HG03280 (cell line): Measurements from ENCODE around the gene ST8SIA2.

ENCODE experiments used
- ATAC-seq: cut with Tn5 transposase; IDR thresholded peaks from one replicate; pipeline ENCODE4 v1.9.1; 2021; ENCODE audit warnings: mild to moderate bottlenecking, moderate library complexity; ENCODE audit not compliant: unreplicated experiment

Gene ST8SIA2

DNA sequence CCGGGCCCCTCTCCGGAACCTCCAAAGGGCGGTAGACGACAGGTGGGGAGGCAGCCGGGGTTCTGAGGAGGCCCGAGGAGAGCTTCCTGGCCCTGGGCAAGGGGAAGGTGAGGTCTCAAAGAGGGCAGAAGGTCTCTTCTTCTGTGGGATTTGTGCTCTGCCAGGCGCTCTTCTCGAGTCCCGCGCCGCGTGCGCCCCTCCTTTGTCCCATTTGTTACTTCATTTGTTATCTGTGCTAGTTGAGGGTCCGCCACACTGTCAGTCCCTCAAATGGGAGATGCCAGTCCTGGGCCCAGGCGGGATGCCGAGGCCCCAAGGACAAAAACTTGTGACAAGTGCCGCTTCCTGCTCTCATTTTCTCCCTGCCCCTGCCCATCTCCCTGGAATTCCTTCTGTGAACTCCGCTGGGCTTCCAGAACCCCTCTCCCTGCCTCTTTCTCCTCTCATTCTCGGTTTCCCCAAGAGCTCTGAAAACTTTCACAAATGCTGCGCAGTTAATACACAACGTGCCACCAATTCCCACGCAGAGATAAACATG, 1.5 kb downstream of the ST8SIA2 start:
- ATAC-seq = no peak

DNA sequence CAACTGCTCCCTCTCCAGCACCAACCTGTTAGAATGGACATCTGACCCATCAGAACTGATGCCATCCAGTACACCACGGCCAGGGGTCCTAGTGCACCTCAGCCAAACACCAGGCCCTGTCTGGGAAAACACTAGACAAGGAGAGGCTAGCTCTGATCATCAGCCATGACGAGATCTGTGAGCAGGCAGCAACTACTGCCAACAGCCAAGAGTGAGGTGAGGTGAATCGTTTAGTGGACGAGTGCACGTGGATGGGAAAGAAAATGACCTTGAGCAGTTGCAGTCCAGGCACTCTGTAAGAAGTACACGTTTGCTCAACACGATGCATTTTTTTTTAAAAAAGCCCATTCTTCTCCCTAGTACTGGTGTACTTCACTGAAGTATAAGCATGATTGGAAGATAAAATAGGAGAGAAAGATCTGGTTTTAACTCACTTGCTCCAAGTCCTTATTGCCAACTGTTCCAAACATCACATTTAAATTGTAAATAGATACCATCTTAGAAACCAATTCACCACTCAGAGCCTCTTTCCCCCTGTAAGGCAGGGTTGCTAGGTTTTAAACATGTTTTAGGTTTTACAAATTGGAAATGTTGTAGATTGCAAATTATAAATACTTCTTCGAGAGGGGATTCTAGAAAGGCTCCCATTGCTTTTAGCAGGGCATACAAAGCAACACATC, 5.7 kb downstream of the ST8SIA2 start:
- no peak for ATAC-seq

DNA sequence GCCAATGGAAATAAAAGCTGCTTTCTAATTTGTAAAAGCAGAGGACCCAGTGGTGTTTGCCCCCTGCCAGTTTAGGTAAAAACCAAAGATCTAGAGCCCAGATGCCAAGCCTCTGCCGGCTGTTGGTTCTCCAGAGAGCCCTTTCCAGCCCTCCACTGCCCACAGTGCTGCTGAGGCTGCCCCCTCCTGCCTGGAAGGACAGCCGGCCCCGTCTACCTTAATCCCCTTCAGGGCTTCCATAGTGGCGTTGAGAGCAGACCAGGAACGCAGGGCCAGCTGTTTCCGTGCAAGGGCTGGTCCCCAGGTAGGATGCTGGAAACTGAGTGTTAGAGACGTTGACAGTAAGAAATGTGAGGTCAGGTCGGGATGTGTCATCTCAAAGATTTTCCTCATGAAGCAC, 6.9 kb downstream of the ST8SIA2 start:
- ATAC-seq = no peak

DNA sequence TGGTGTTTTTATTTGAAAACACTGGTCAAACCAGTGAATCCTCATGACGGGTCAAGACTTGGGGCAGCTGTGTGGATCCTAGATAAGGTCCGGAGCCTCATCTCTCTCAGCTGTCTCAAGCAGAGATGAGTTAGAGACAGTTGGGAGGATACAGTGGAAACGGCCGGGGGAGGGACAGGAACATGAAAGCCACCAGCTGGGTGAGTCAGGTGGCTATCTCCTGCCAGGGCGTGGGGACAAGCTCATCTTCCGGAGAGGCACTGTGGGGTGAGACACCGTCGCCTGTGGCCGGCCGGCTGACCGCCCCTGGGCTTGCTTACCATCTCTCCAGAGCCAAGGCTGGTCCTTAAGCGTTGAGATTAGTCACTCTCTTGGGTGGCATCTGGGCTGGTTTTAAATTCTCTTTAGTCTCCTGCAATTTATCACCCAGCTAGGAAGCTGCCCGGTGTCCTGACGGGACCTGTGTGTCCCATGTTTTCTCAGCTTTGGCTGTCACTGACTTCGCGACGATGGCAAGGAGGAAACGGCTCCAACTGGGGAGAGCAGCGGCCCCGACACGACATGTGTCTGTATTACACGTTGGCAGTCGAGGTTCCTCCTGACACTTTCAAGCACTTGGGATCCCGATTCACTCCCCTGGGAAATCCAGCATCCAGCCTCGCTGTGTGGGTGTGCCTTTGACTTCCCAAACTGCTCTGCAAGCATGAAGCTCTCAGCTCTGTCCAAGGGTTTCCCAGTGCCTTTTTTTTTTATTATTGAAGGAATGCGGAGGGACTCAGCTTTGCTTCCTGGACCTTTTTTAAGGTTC, 7.5 kb downstream of the ST8SIA2 start:
- no peak for ATAC-seq

DNA sequence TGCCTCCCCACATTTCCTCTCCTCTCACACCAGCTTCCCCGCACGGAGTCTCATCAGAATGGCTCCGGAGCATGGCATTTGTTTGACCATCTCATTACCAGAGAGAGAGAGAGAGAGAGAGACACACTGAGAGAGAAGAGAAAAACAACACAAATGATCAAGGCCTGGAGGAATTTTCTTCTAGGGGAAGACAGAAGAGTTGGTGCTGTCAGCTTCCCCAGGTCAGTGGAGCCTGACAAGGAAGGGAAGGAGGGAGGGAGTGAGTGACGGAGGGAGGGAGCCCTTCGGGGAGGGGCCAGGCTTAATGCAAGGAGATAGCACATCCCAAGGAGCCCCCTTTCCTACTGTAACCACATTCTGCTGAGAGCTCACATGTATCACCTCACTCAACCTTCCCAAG, 9.1 kb downstream of the ST8SIA2 start:
- no peak for ATAC-seq

DNA sequence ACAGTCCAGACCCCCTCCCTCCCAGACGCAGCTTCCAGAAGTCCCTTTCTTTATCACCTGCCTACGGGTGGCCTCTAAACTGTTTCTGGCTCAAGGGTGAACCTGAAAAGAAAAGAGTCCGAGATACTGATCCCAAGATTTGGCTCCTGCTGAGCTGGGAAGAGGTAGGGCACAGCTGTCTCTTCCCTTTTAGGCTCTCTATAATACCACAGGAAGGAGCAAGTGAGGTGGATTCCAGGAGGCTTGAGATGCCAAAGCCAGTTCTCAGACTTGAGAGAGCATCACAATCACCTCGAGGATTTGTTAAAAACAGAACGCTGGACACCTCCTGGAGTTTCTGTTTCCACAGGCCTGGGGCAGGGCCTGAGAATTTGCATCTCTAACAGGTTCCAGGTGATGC, 12.3 kb downstream of the ST8SIA2 start:
- ATAC-seq = no peak

DNA sequence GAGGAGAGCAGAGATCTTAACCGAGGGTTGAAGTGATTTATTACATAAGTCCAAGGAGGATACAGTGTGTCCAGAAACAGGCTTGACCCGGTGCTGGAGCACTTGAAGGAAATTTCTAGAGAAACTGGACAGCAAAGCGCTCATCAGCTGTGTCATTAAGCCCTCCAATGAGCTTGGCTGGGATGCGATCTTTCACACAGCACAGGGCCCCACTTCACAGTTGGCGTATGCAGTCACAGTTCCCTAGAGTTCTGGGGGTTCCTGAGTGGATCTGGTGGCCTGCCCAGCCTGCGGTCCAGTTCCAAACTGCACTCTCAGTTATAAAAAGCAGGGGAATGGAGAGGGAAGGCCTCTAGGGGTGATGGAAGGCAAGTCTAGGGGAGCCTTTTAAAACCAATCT, 13.6 kb downstream of the ST8SIA2 start:
- ATAC-seq = no peak

DNA sequence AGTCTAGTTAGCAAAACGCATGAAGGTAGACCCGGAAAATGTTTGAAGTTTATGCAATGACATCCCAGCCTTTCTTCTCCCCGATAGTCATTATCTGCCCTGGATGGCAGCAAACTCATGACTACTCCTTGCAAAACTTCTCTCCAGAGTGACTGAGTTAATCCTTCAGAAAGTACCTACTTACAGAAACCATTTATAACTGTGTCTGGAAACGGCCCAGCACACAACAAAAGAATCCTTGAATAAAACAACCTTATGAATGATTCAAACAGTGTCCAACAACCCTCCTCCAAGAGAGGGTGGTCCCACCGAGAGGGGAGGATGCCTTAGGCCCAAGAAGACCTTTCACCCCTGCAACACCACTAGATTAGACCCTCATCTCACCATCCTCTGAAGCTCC, 14.2 kb downstream of the ST8SIA2 start:
- no peak for ATAC-seq

DNA sequence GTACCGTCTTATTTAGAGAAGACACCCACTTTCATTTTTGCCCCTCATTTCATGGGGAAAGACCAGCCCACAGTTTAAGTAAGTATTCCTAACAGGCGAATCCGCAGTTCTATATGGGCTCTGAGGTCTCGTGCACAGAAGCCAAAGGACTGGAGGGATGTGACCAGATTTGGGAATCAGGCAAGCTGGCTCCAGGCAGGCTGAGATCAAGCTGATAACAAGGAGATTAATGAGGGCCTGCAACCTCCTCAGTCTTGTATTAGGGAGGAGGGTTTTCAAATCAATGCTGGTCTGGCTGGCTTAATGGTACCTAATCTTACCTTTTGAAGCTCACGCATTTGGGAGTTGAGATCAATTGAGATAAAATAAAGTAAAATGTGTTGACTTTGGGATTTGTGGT, 15.3 kb downstream of the ST8SIA2 start:
- ATAC-seq = no peak

DNA sequence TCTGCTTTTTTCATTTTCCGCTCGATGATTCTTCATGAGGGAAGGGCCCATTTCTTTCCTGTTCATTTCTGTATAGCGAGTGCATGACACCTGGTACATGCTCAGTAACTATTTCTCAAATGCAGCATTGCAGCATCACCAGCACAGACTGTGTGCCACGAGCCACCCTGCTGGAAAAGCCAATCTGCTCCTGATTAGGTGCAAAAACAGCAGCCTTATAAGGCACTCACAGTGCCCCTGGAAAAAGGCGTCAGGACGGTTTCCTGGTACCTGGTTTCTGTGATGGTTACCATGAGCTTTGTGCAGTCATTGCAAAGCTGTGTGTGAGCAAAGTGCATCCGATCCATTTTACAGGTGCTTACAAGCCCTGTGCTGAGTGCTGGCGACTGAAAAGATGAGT, 15.8 kb downstream of the ST8SIA2 start:
- no peak for ATAC-seq

DNA sequence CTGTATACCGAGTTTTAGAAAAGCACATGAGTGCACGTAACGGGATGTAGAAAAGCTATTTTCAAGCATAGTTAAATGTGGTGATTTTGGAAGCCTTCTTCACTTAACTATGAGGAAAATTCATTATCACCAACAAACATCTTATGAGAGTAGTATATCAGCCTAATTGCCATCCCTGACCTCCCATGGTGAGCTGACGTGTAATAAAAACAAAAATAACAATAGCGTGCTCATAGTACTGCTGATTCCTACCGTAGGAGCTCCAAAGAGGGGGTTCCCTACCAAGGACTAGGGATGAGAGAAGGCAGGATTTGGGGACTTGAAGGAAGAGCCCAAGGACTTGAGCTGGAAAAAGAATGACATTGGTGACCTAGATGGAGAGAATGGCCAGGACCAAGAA, 16.9 kb downstream of the ST8SIA2 start:
- ATAC-seq = no peak

DNA sequence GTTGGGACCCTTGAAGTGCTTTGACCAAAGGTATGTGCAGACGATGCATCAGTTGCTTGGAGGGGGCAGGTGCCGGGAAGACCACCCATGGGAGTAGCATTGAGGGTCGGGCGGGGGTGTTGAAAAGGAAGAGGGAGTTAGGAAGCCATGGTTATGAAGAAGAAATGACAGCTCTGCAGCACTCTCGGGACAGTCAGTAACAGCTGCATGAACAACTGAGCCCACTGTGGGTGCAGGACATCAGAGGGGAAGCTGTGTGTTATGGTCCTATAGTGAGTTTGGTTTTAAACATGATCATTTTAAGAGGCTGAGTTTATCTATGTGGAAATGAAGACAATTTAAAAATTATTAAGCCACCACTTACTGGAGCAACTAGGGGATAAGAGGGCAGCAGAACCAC, 17.6 kb downstream of the ST8SIA2 start:
- no peak for ATAC-seq

DNA sequence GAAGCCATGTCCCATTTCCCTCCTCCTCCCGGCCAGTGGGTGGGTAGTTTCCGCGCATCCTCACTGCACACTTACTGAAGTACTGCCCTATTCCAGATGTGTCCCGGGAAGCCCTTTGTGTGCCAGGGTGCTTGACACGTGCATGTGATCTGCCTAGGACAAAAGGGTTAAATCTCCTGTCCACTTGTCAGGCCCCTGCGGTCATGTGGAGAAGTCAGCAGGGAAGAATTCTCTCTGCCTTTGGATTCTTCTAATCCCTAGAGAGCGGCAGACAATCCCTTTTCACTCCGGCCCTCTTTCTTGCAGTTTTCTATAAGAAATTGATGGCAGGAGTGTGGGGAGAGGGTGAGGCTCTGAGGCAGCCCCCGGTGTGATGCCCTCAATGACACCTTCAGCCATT, 19.8 kb downstream of the ST8SIA2 start:
- ATAC-seq = no peak

DNA sequence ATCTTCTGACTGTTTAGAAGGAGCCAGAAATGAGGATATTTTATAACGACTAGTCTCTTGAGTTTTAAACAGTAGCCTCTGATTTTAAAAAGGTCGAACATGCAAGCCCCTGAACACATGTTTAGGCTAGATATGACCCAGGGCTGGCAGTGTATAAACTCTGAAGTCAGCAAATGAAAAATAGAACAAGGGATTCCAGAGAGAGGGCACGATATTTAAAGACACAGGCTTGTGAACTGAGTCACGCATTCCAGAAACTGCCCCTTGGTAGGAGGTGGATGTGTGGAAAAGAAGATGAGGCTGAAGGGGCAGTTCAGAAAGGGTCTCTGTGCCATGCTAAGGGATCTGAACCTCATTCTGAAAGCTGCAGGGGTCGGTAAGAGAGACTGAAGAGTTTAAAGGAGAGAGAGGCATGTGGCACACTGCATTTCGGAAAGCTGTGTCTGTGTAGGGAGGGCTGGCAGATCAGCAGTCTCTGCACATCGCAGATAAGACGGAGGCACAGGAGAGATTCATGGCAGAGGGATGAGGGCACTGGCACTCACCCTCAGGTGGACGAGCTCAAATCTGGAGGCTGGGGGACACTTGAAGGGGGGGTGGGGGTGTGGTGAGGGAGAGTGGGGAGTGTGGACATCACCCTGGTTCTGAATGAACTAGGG, 22.1 kb downstream of the ST8SIA2 start:
- ATAC-seq = no peak

DNA sequence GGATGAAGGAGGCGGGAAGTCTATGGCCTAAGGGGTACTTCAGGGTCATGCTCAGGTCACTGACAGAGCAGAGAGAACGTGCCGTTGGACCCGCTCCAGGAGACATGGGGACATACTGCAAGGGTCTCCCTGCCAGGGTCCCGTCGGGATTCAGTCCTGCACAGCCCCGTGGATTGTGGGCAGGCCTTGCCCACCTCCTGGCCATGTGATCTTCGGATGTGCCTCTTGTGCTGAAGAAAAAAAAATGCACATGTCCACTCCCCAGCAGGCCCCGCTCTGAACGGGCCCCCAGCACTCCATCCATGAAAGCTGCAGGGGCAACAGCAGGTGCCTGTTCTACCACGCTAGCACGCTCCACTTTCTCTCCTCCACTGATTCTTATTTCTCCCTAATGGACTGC, 22.9 kb downstream of the ST8SIA2 start:
- ATAC-seq = no peak

DNA sequence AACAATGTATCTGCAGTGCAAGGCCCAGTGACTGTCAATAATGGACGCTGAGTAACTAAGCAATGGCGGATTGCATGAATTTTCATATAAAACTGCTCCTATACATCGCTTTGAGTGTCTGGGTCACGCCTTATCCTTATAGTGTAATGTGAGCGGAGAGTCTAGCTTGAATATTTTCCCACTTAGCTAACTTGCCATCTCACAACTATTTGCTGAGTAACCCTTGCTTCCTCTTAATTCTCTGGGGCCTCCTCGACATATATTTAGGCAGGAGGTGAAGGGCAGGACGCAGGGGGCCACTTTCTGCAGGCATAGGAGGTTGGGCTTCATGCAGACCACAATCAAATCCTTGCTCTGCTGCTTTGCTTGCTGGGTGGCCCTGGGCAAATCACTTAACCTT, 24.0 kb downstream of the ST8SIA2 start:
- no peak for ATAC-seq

DNA sequence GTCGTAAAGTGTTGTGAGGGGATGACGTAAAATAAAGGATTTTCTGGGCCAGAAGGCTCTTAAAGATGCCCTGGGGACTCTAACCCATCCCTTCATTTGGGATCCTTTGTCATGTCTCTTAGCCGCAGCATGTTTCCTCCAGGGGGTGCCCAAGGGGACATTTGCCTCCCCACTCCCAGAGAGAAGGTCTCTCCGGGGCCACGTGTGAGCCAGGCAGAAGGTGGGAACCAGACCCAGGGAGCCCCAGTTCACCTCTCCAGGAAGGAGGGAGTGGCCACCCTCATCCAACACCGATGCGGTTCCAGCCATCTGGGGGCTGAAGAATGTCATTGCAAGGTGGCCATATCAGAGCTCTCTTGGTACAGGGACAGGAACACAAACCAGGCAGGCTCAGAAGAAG, 25.2 kb downstream of the ST8SIA2 start:
- no peak for ATAC-seq

DNA sequence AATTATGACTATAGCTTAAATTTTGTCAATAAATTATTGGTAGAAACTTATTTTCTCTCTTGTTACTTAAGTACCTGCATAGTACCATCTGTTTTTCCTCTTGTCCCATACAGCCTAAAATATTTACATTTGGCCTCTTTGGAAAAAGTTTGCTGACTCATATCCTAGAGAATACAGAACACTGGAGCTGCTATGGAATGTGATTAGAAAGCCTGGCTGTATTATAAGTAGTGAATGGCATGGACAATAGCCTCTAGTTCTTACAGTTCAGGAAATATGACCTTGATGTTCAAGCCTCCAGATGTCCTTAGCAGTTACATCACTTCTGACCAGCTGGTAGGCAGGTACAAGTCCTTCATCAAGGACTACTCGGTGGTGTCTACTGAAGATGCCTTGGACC, 28.3 kb downstream of the ST8SIA2 start:
- no peak for ATAC-seq

DNA sequence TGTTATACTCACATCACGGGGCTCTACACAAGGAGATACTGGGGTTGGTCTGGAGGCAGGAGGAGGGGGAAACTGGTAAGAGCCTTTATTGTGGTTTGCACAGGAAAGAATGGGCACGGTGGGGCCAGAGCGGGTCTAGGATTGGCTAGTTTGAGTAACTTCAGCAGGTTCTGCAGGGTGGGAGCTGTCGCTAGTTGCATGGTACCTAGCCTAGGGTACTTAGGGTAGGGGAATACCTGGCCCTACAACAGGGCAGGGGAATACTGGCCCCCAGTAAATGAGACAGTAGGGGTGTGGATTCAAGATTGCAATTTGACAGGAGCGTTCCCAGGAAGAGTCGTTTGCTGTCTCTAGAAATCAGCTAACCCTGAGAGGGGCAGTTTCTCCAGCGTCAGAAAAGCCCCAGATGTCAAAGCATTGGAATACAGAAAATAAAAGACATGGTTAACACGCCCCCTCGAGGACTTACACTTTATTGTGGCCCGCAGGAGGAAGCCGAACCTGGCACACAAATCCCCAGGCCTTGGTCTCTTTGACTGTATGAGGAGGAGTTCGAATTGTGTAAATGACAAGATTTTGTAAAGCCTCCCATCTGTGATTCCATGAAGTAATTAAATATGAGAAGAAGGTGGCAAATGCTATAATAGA, 32.0 kb downstream of the ST8SIA2 start:
- no peak for ATAC-seq

DNA sequence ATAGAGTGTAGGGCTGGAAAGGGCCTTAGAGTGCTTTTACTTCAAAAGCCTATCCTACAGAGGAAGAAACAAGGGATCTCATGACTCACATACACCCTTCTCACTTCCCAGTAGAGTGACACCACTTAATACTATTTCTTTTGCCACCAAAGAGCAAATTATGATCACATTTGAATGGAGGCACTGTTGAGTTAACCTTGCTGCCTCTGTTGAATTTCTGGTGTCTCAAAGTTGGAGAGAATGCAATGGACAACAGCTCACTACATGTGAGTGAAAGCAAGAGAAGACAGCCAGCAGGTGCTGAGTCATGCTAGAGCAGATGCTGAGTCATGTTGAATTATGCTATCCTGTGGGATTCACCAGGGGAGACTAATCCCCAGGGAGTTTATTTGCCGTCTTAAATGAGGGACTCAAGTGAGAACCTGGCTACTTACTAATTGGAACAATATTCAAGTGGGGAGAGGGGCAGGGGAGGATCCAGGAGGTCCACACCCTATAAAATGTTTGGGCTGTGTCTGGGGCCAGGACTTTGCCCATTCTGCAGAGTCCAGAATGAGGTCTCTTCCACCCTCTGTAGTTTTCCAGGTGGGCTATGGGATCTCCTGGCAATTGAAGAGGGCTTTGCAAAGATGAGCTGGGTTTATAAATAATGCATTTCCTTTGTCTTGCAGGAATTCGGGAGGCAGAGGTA, 35.8 kb downstream of the ST8SIA2 start:
- ATAC-seq = no peak

DNA sequence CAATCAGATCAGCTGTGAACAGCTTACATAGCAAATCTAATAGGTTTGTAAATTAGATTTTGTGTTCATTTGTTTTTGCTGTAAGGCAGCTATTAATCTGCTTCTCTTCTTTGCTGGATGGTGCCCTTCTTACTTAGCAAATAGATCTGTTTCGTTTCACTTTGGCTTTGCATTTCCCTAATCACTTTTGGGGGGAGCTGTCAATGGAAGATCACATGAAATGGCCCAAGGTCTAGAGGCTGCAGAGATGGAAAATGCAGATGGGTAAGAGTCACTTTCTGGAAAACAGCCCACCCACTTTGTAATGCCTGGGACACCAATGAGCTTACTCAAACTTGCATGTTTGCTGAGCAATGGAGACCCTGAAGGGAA, 36.4 kb downstream of the ST8SIA2 start:
- ATAC-seq = no peak
